ENCODE data around the gene PARD3B. TPM values are rescaled to one million over a fixed set of nuclear protein-coding genes. Genes with fewer than 3 reads are reported as not detected.

PARD3B gene
- total and polyA plus RNA-seq, 10 of the 15 experiments (the other 5 are each of a cell fraction or from before 2014, with no cell fraction given) = 0.01 to 0.54 (median 0.07) TPM; not detected in 7

GRCh38 chr2:204510709-204511420, 34.4 kb upstream of the PARD3B start:
- in situ Hi-C loops (cut with MboI) = no loop called here
- no peak overlapping the region for H3K9ac ChIP-seq (ENCODE audit: control insufficient read depth, insufficient read depth, low read length)
- ChIA-PET SMC1A (ENCODE audit: uncharacterized antibody, unreplicated experiment) (no interaction called here), POLR2A (no interaction called here), RAD21 (ENCODE audit: unreplicated experiment) (no interaction called here), CTCF (no interaction called here)
- no peak overlapping the region for H2AFZ ChIP-seq (ENCODE audit: control insufficient read depth, low read depth, low read length)
- no peak overlapping the region for H3K4me3 ChIP-seq
- TF ChIP-seq POU2F2 (IDR thresholded peaks at IDR 0.05; ENCODE audit: borderline replicate concordance, low read depth, low read length) = no peak
- no peak for TF ChIP-seq STAT1 (conservative IDR thresholded peaks at IDR 0.05)
- no peak for TF ChIP-seq POLR2AphosphoS5 (IDR thresholded peaks at IDR 0.05; ENCODE audit: low read length)
- no peak for TF ChIP-seq ZNF622 (IDR thresholded peaks at IDR 0.05)
- TF ChIP-seq FOXM1 (IDR thresholded peaks at IDR 0.05; ENCODE audit: low read depth, low read length) = no peak
- no peak for TF ChIP-seq SREBF1 (IDR thresholded peaks at IDR 0.05; ENCODE audit: low read length)
- no peak for TF ChIP-seq SMAD5 (IDR thresholded peaks at IDR 0.05; ENCODE audit: low read depth)
- intact Hi-C loops (cut with micrococcal nuclease; ENCODE audit: unreplicated experiment) = no loop called here
- DNase-seq (ENCODE audit: low read depth, low spot score) (no peak), ATAC-seq (no peak), FAIRE-seq (no peak)
- 22% methylated on average over 4 of the region's 4 CpGs for WGBS (ENCODE audit: insufficient coverage, insufficient replicate concordance, low lambda C conversion rate, missing lambda C conversion rate)
- no peaks in the 10 kb centered on the region for H3K36me3 ChIP-seq (ENCODE audit: control insufficient read depth in 2 of 2, insufficient read depth in 2 of 2, low read length in 1 of 2)
- no peaks in the 10 kb centered on the region for H3K79me2 ChIP-seq (ENCODE audit: control insufficient read depth, insufficient read depth, low read length)
- no peak overlapping the region for H3K4me2 ChIP-seq (ENCODE audit: control insufficient read depth, insufficient read depth)
- H4K20me1 ChIP-seq (ENCODE audit: control insufficient read depth, insufficient read depth) = no peaks in the 10 kb centered on the region
- no peaks in the 10 kb centered on the region for H3K4me1 ChIP-seq (ENCODE audit: control insufficient read depth, insufficient read depth, low read length)
- H3K9me3 ChIP-seq (replicated peaks; ENCODE audit: control insufficient read depth, insufficient read depth, low read length) = no peaks in the 10 kb centered on the region
- H3K27ac ChIP-seq (ENCODE audit: control insufficient read depth, insufficient read depth) = no peak overlapping the region
- H3K27me3 ChIP-seq (replicated peaks in 1 of 2; ENCODE audit: control insufficient read depth in 2 of 2, insufficient read depth in 2 of 2, low read length in 1 of 2) = no peaks in the 10 kb centered on the region
- BruUV-seq (replicated peaks) = no TSS peak

- no peak overlapping the region for H2AFZ ChIP-seq (ENCODE audit: control insufficient read depth, low read depth, low read length)
- no peak for DNase-seq (ENCODE audit: low read depth, low spot score)
- H3K9me3 ChIP-seq (replicated peaks; ENCODE audit: control insufficient read depth, insufficient read depth, low read length) = no peaks in the 10 kb centered on the region
- intact Hi-C loops (cut with micrococcal nuclease; ENCODE audit: unreplicated experiment) = no loop called here
- no peak for FAIRE-seq
- no peaks in the 10 kb centered on the region for H3K27me3 ChIP-seq (replicated peaks in 1 of 2; ENCODE audit: control insufficient read depth in 2 of 2, insufficient read depth in 2 of 2, low read length in 1 of 2)
- in situ Hi-C loops (cut with MboI) = no loop called here
- POLR2A ChIA-PET = no interaction called here
- 0 out of 2 replicates have a peak, but pooled peaks have one; percentile 23 for TF ChIP-seq ZBTB40 (IDR thresholded peaks at IDR 0.05; ENCODE audit: borderline replicate concordance)
- no peak for TF ChIP-seq MYC (IDR thresholded peaks at IDR 0.05; ENCODE audit: insufficient read depth, insufficient read length, insufficient replicate concordance, low read length, severe bottlenecking)
- no peaks in the 10 kb centered on the region for H3K36me3 ChIP-seq (ENCODE audit: control insufficient read depth in 2 of 2, insufficient read depth in 2 of 2, low read length in 1 of 2)
- BruUV-seq (replicated peaks) = no TSS peak
- no peaks in the 10 kb centered on the region for H3K79me2 ChIP-seq (ENCODE audit: control insufficient read depth, insufficient read depth, low read length)
- CTCF ChIA-PET = no interaction called here
- no peak overlapping the region for H3K4me3 ChIP-seq
- H3K4me1 ChIP-seq (ENCODE audit: control insufficient read depth, insufficient read depth, low read length) = no peaks in the 10 kb centered on the region
- RAD21 ChIA-PET (ENCODE audit: unreplicated experiment) = no interaction called here
- ATAC-seq = no peak
- WGBS (ENCODE audit: insufficient coverage, insufficient replicate concordance, low lambda C conversion rate, missing lambda C conversion rate) = 13% methylated on average over 2 of the region's 2 CpGs
- SMC1A ChIA-PET (ENCODE audit: uncharacterized antibody, unreplicated experiment) = no interaction called here
- no peak overlapping the region for H3K4me2 ChIP-seq (ENCODE audit: control insufficient read depth, insufficient read depth)
- H3K9ac ChIP-seq (ENCODE audit: control insufficient read depth, insufficient read depth, low read length) = no peak overlapping the region
- no peak overlapping the region for H3K27ac ChIP-seq (ENCODE audit: control insufficient read depth, insufficient read depth)
- H4K20me1 ChIP-seq (ENCODE audit: control insufficient read depth, insufficient read depth) = no peaks in the 10 kb centered on the region
These were observed 30.8 kb upstream of the PARD3B start for GRCh38 chr2:204514439-204514838.
